HG03064 (cell line): ENCODE data around the gene KRTAP5-11.
"Not testable (repeated sequence)": the region's sequence is repeated elsewhere in the genome, so short reads cannot be mapped to it uniquely, and the experiment has no call there.

ENCODE experiments used
- ATAC-seq: cut with Tn5 transposase; IDR thresholded peaks from one replicate; pipeline ENCODE4 v1.9.1; 2021; ENCODE audit warnings: low read depth; ENCODE audit not compliant: unreplicated experiment

KRTAP5-11 gene

GRCh38 chr11:71558996-71559395, 23.7 kb downstream of the KRTAP5-11 start:
- no peak for ATAC-seq

GRCh38 chr11:71557257-71557656, 25.4 kb downstream of the KRTAP5-11 start:
- ATAC-seq: no peak

- no peak for ATAC-seq
These were observed 26.7 kb downstream of the KRTAP5-11 start for GRCh38 chr11:71556018-71556417.

- no peak for ATAC-seq
These were observed 27.2 kb downstream of the KRTAP5-11 start for GRCh38 chr11:71555508-71555907.

GRCh38 chr11:71554996-71555395, 27.7 kb downstream of the KRTAP5-11 start:
- ATAC-seq: no peak

- ATAC-seq: no peak
These were observed 31.0 kb downstream of the KRTAP5-11 start for GRCh38 chr11:71551711-71552110.

- ATAC-seq: no peak
These were observed 33.9 kb downstream of the KRTAP5-11 start for GRCh38 chr11:71548716-71549151.

GRCh38 chr11:71548120-71548519, 34.6 kb downstream of the KRTAP5-11 start, which contains the start of gene KRTAP5-9:
KRTAP5-9 (plus strand) TSS chr11:71548420; CDS start chr11:71548658, 238 bp downstream.
- ATAC-seq: no peak

GRCh38 chr11:71545405-71545966, 37.2 kb downstream of the KRTAP5-11 start:
- ATAC-seq: no peak

- no peak for ATAC-seq
These were observed 38.0 kb downstream of the KRTAP5-11 start for GRCh38 chr11:71544525-71545214.

GRCh38 chr11:71543866-71544265, 38.8 kb downstream of the KRTAP5-11 start:
- no peak for ATAC-seq

- no peak for ATAC-seq
These were observed 39.5 kb downstream of the KRTAP5-11 start for GRCh38 chr11:71542879-71543777.

- ATAC-seq: no peak
These were observed 40.3 kb downstream of the KRTAP5-11 start for GRCh38 chr11:71542382-71542781.

- ATAC-seq: not testable (repeated sequence)
These were observed 42.0 kb downstream of the KRTAP5-11 start for GRCh38 chr11:71540521-71541304.

GRCh38 chr11:71539971-71540370, 42.7 kb downstream of the KRTAP5-11 start:
- ATAC-seq: not testable (repeated sequence)

- no peak for ATAC-seq
These were observed 43.7 kb downstream of the KRTAP5-11 start for GRCh38 chr11:71539017-71539416.

GRCh38 chr11:71538666-71538990, 44.0 kb downstream of the KRTAP5-11 start:
- ATAC-seq: no peak

- ATAC-seq: not testable (repeated sequence)
These were observed 44.6 kb downstream of the KRTAP5-11 start, which contains the start of gene KRTAP5-8 for GRCh38 chr11:71537977-71538665. KRTAP5-8 (plus strand) TSS chr11:71538025; CDS start chr11:71538056, 31 bp downstream.

GRCh38 chr11:71537537-71537936, 45.1 kb downstream of the KRTAP5-11 start:
- ATAC-seq: no peak

GRCh38 chr11:71535825-71536224, 46.9 kb downstream of the KRTAP5-11 start:
- ATAC-seq: no peak
